OCI-LY7 (cell line): ENCODE data around the gene ZNHIT1. TPM values are rescaled to one million over a fixed set of nuclear protein-coding genes. Genes with fewer than 3 reads are reported as not detected.

ENCODE experiments used
- BruUV-seq: library from RNA; stranded (reverse); fragments of 400-500 nt; replicated peaks from 2 replicates; lab custom pipeline; 2021; lab: Mats Ljungman, UMichigan
- CTCF ChIA-PET: fragments of 300-600 bp; sonication (Branson Sonifier 250); formaldehyde crosslinking; loops from one replicate; lab custom pipeline; 2022; ENCODE audit warnings: antibody characterized with exemption; ENCODE audit not compliant: unreplicated experiment; lab: Charles Lee
- POLR2A ChIA-PET: fragments of 300-600 bp; sonication (Branson Sonifier 250); formaldehyde crosslinking; loops from one replicate; lab custom pipeline; 2022; ENCODE audit warnings: antibody characterized with exemption; lab: Charles Lee
- DNase-seq: peaks from one replicate; pipeline ENCODE4 v3.0.0-alpha.2; 2015; ENCODE audit warnings: low spot score
- H2AFZ ChIP-seq: fragments of 200-600 bp; sonication (generic), shearing (Covaris generic); 2 replicates; pipeline ENCODE4 v1.6.1; 2014; ENCODE audit warnings: mild to moderate bottlenecking, antibody characterized with exemption, low read length, moderate library complexity
- H3K27ac ChIP-seq: fragments of 200-600 bp; sonication (generic); 2 replicates; pipeline ENCODE4 v1.5.1; 2014; ENCODE audit warnings: mixed run types, low read depth, mild to moderate bottlenecking, moderate library complexity, low read length, inconsistent platforms; ENCODE audit not compliant: poor library complexity, severe bottlenecking
- H3K36me3 ChIP-seq: fragments of 200-600 bp; sonication (generic); 2 replicates; pipeline ENCODE4 v1.6.1; 2014; ENCODE audit warnings: mild to moderate bottlenecking, antibody characterized with exemption, low read length, moderate library complexity, mixed read lengths; ENCODE audit not compliant: insufficient read depth
- H3K4me1 ChIP-seq: fragments of 200-600 bp; sonication (generic); 2 replicates; pipeline ENCODE4 v1.5.1; 2014; ENCODE audit warnings: mild to moderate bottlenecking, low read length; ENCODE audit not compliant: insufficient read depth, poor library complexity, severe bottlenecking
- H3K4me2 ChIP-seq: fragments of 200-600 bp; sonication (generic); 2 replicates; pipeline ENCODE4 v1.6.1; 2014; ENCODE audit warnings: mild to moderate bottlenecking, low read length
- H3K4me3 ChIP-seq: fragments of 200-600 bp; sonication (generic); 2 replicates; pipeline ENCODE4 v1.5.1; 2014; ENCODE audit warnings: mild to moderate bottlenecking, low read depth, low read length; ENCODE audit not compliant: poor library complexity, severe bottlenecking
- H3K79me2 ChIP-seq: fragments of 200-600 bp; sonication (generic); 2 replicates; pipeline ENCODE4 v1.6.1; 2016; ENCODE audit warnings: low read depth, mild to moderate bottlenecking, low read length, moderate library complexity, mixed read lengths; ENCODE audit not compliant: insufficient read depth
- H3K9me2 ChIP-seq: fragments of 200-600 bp; sonication (generic); 2 replicates; pipeline ENCODE4 v1.6.1; 2016; ENCODE audit warnings: mild to moderate bottlenecking, low read length, mixed read lengths; ENCODE audit not compliant: insufficient read depth
- H3K9me3 ChIP-seq: fragments of 200-600 bp; sonication (generic); 2 replicates; pipeline ENCODE4 v1.6.1; 2014; ENCODE audit warnings: mild to moderate bottlenecking, mixed run types, low read length, mixed read lengths
- H4K20me1 ChIP-seq: fragments of 200-600 bp; sonication (generic); 2 replicates; pipeline ENCODE4 v1.6.1; 2014; ENCODE audit warnings: mild to moderate bottlenecking, antibody characterized with exemption, low read length, moderate library complexity, mixed read lengths; ENCODE audit not compliant: insufficient read depth
- CTCF ChIP-seq: fragments of 200-600 bp; sonication (generic); conservative IDR thresholded peaks from 2 replicates; pipeline ENCODE4 v1.5.1; 2014; ENCODE audit warnings: mild to moderate bottlenecking, antibody characterized with exemption, low read length, moderate library complexity, mixed read lengths
- EZH2phosphoT487 ChIP-seq: fragments of 200-600 bp; sonication (generic); IDR thresholded peaks from 2 replicates; pipeline ENCODE4 v1.6.1; 2018; ENCODE audit warnings: low read depth, borderline replicate concordance, mild to moderate bottlenecking, mixed run types, antibody characterized with exemption, low read length, moderate library complexity, mixed read lengths
- intact Hi-C: fragments of 100-400 bp; cut with micrococcal nuclease; formaldehyde crosslinking; loops from one replicate; pipeline ENCODE4 v1.10.0; 2022; ENCODE audit not compliant: unreplicated experiment
- total RNA-seq, 2 experiments: library from RNA; depleted of rRNA in 1 of 2; stranded (reverse); fragments of >200 nt in 1 of 2; shearing (Covaris generic) in 1 of 2; gene quantifications; 2 replicates each; pipeline ENCODE4 v1.2.3, GENCODE V29; 2014 to 2022

ZNHIT1 gene
- total RNA-seq, 2 experiments from 2014 or later, result 44.3 to 77.3 TPM

- ChIA-PET CTCF (no interaction called here), POLR2A (no interaction called here)
- H3K27ac ChIP-seq, result no peak overlapping the region
- no peaks in the 10 kb centered on the region for H3K9me2 ChIP-seq
- no peaks in the 10 kb centered on the region for H3K4me1 ChIP-seq
- no peak overlapping the region for H3K4me3 ChIP-seq
- H2AFZ ChIP-seq, result no peak overlapping the region
- intact Hi-C loops, result no loop called here
- no peaks in the 10 kb centered on the region for H3K36me3 ChIP-seq
- no peaks in the 10 kb centered on the region for H4K20me1 ChIP-seq
- TF ChIP-seq CTCF, result no peak
- TF ChIP-seq EZH2phosphoT487, result no peak
- no TSS peak for BruUV-seq
- H3K9me3 ChIP-seq, result no peaks in the 10 kb centered on the region
- no peak overlapping the region for H3K4me2 ChIP-seq
- H3K79me2 ChIP-seq, result no peaks in the 10 kb centered on the region
- no peak for DNase-seq
Measured at GRCh38 chr7:101269664-101270063, 51.7 kb downstream of the ZNHIT1 start.

DNA sequence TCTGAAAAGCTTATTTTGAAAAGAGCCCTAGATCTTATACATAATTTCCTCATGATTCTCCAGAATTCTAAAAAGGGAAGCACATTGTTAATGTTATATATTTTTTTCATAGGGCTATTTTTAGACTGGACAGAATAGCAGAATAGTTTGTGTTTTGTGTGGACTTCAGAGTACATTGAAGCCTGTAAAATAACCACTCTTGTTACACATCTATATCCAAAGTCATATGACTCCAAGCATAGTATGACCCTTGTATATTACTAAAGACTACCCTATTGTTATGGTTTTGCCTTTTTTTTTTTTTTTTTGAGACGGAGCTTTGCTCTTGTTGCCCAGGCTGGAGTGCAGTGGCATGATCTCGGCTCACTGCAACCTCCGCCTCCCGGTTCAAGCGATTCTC, 53.1 kb downstream of the ZNHIT1 start:
- CTCF ChIA-PET, result interaction anchor here (0.6 kb wide), 1 partner anchor 10 kb away, joined by 3 read pairs; no protein-coding TSS in a partner anchor

More for the DNA sequence above, 53.1 kb downstream of the ZNHIT1 start:
- DNase-seq, result no peak
- no peaks in the 10 kb centered on the region for H3K9me2 ChIP-seq
- no peaks in the 10 kb centered on the region for H4K20me1 ChIP-seq
- POLR2A ChIA-PET, result interaction anchor here (0.7 kb wide), 1 partner anchor 37 kb away, joined by 5 read pairs; no protein-coding TSS in a partner anchor
- intact Hi-C loops, result no loop called here
- H3K79me2 ChIP-seq, result no peaks in the 10 kb centered on the region
- H3K4me3 ChIP-seq, result no peak overlapping the region
- TF ChIP-seq EZH2phosphoT487 (no peak), CTCF (no peak)
- H3K9me3 ChIP-seq, result no peaks in the 10 kb centered on the region
- H3K27ac ChIP-seq, result no peak overlapping the region
- no peak overlapping the region for H3K4me2 ChIP-seq
- no TSS peak for BruUV-seq
- no peaks in the 10 kb centered on the region for H3K36me3 ChIP-seq
- H2AFZ ChIP-seq, result no peak overlapping the region
- H3K4me1 ChIP-seq, result no peaks in the 10 kb centered on the region
